Mucosa of descending colon (tissue), 3 donors: Measurements from ENCODE around the gene TBC1D32. TPM values are rescaled to one million over a fixed set of nuclear protein-coding genes. Genes with fewer than 3 reads are reported as not detected.
"Not testable (repeated sequence)": the region's sequence is repeated elsewhere in the genome, so short reads cannot be mapped to it uniquely, and the experiment has no call there.

Experiments used
- ATAC-seq: fragments of 200-7000 bp; cut with Tn5 transposase; one replicate; pipeline ENCODE4 v1.9.1; 2020; ENCODE audit warnings: mild to moderate bottlenecking, moderate library complexity
- DNase-seq, 3 donors: peaks; one replicate each; pipeline ENCODE4 v3.0.0-alpha.2; 2020
- H3K36me3 ChIP-seq: fragments of 200-600 bp; one replicate; pipeline ENCODE4 v1.8.0; 2021; ENCODE audit warnings: low read depth, mild to moderate bottlenecking
- H3K4me1 ChIP-seq: fragments of 200-600 bp; one replicate; pipeline ENCODE4 v1.8.0; 2021; ENCODE audit warnings: low read depth, mild to moderate bottlenecking
- H3K4me3 ChIP-seq: fragments of 200-600 bp; one replicate; pipeline ENCODE4 v1.8.0; 2021; ENCODE audit warnings: mild to moderate bottlenecking
- H3K9me3 ChIP-seq: fragments of 200-600 bp; one replicate; pipeline ENCODE4 v1.8.0; 2021; ENCODE audit warnings: mild to moderate bottlenecking
- intact Hi-C, 2 donors: fragments of 100-400 bp; cut with DNase I in 1 of 2; cut with micrococcal nuclease in 1 of 2; formaldehyde crosslinking; loops; one replicate each; pipeline versions ENCODE4 v1.11.0 to v1.11.1; 2022; cut with DNase I, micrococcal nuclease
- total RNA-seq, 3 donors: library from RNA; stranded (reverse); fragmentation: NEBNext Ultra II Directional in 2 of 3; extraction: Animal tissue kit (Norgen Biotek cat#: 25700) in 2 of 3; gene quantifications; one replicate each; pipeline versions ENCODE4 v1.2.1 to v1.2.4, GENCODE V29; 2021 to 2023
- TF ChIP-seq, protein P1 (sequence below): fragments of 200-600 bp; IDR thresholded peaks from one replicate; pipeline ENCODE4 v1.8.0; 2022; ENCODE audit warnings: antibody characterized with exemption, mild to moderate bottlenecking
- donor health status: DM: no; HTN: no; CAD: no; lungs with moderate emphysema.
- donor health status: DM: no; HTN: no; CAD: no.
- donor health status: DM: no; HTN: yes; CAD: no.

TBC1D32 gene
- total RNA-seq, 3 donors from 2014 or later = 6.0 to 13.2 (median 8.6) TPM

- ATAC-seq (no peak), DNase-seq (no peak)
- Histone ChIP-seq H3K36me3 (no peaks in the 10 kb centered on the region), H3K4me3 (no peak overlapping the region), H3K4me1 (no peaks in the 10 kb centered on the region), H3K9me3 (no peaks in the 10 kb centered on the region)
- intact Hi-C loops = no loop called here
- TF ChIP-seq, protein P1, sequence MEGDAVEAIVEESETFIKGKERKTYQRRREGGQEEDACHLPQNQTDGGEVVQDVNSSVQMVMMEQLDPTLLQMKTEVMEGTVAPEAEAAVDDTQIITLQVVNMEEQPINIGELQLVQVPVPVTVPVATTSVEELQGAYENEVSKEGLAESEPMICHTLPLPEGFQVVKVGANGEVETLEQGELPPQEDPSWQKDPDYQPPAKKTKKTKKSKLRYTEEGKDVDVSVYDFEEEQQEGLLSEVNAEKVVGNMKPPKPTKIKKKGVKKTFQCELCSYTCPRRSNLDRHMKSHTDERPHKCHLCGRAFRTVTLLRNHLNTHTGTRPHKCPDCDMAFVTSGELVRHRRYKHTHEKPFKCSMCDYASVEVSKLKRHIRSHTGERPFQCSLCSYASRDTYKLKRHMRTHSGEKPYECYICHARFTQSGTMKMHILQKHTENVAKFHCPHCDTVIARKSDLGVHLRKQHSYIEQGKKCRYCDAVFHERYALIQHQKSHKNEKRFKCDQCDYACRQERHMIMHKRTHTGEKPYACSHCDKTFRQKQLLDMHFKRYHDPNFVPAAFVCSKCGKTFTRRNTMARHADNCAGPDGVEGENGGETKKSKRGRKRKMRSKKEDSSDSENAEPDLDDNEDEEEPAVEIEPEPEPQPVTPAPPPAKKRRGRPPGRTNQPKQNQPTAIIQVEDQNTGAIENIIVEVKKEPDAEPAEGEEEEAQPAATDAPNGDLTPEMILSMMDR = no peak
Observed at GRCh38 chr6:121106962-121107361, 227.3 kb downstream of the TBC1D32 start.

- Histone ChIP-seq H3K9me3 (no peaks in the 10 kb centered on the region), H3K36me3 (no peaks in the 10 kb centered on the region), H3K4me3 (no peak overlapping the region), H3K4me1 (no peaks in the 10 kb centered on the region)
- no peak for DNase-seq
- TF ChIP-seq, protein P1 = no peak
- ATAC-seq = no peak
- intact Hi-C loops = no loop called here
Observed at GRCh38 chr6:121105461-121105860, 228.8 kb downstream of the TBC1D32 start.

GRCh38 chr6:121093928-121094327 is 240.4 kb downstream of the TBC1D32 start:
- no peaks in the 10 kb centered on the region for H3K9me3 ChIP-seq
- DNase-seq (no peak), ATAC-seq (no peak)
- no peaks in the 10 kb centered on the region for H3K36me3 ChIP-seq
- no peaks in the 10 kb centered on the region for H3K4me1 ChIP-seq
- intact Hi-C loops = no loop called here
- TF ChIP-seq, protein P1 = no peak
- no peak overlapping the region for H3K4me3 ChIP-seq

- DNase-seq = no peak
- no peaks in the 10 kb centered on the region for H3K4me1 ChIP-seq
- H3K9me3 ChIP-seq = no peaks in the 10 kb centered on the region
- ATAC-seq = no peak
- no peak overlapping the region for H3K4me3 ChIP-seq
- H3K36me3 ChIP-seq = no peaks in the 10 kb centered on the region
- intact Hi-C loops = no loop called here
- TF ChIP-seq, protein P1 = no peak
Observed at GRCh38 chr6:121090492-121090891, 243.8 kb downstream of the TBC1D32 start.

DNA sequence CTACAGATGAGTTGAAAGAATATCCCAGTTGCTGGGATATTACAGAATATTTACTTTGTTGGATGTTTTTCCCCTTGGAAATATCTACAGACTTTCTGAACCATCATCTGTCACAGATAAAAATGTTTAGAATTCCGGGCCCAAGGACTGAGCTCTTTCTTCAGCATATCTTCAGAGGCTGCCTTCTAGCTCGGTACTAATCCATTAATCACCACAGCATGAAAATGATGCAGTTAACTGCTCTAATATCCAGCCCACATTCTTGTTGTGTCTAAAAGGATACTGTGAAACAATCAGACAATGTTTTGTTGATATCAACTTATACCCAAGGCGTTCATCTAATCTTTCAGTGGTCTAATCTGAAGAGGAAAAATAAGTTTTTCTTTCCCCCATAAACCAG is 247.4 kb downstream of the TBC1D32 start:
- ATAC-seq = no peak
- TF ChIP-seq, protein P1 = no peak
- intact Hi-C loops = no loop called here
- H3K4me1 ChIP-seq = no peaks in the 10 kb centered on the region
- H3K9me3 ChIP-seq = no peaks in the 10 kb centered on the region
- no peak for DNase-seq
- H3K4me3 ChIP-seq = no peak overlapping the region
- no peaks in the 10 kb centered on the region for H3K36me3 ChIP-seq

DNA sequence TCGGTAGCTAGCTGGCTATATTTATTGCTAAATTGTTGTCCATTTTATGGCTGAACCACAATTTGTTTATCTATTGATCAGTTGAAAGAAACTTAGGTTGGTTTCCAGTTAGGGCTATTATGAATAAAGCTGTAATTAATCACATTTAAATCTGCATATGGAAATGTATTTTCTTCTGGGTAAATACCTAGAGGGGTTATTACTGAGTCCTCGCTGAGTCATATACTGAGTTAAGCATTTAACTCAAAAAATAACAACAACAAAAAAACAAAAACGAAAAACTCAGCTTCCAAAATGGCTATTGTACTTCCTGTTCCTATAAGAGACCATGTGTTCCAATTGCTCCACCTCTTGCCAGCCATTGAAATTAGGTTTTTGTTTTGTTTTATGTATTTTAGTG is 258.2 kb downstream of the TBC1D32 start:
- TF ChIP-seq, protein P1 = no peak
- H3K4me3 ChIP-seq = no peak overlapping the region
- no peak for DNase-seq

GRCh38 chr6:121068749-121069148 is 265.5 kb downstream of the TBC1D32 start:
- H3K4me3 ChIP-seq, H3K9me3 ChIP-seq, H3K36me3 ChIP-seq, ATAC-seq, intact Hi-C loops, DNase-seq, H3K4me1 ChIP-seq: not testable (repeated sequence)

More for the DNA sequence above, 258.2 kb downstream of the TBC1D32 start:
- ATAC-seq = no peak
- H3K36me3 ChIP-seq = no peaks in the 10 kb centered on the region
- H3K9me3 ChIP-seq = no peaks in the 10 kb centered on the region
- no peaks in the 10 kb centered on the region for H3K4me1 ChIP-seq
- intact Hi-C loops = no loop called here
